Measurements from ENCODE around the gene RADIL. TPM values are rescaled to one million over a fixed set of nuclear protein-coding genes. Genes with fewer than 3 reads are reported as not detected.

RADIL gene
- total and polyA plus RNA-seq, 3 donors from 2014 or later, result 24.3 to 29.7 (median 25.6) TPM

GRCh38 chr7:4833691-4834600 is 49.6 kb downstream of the RADIL start:
- intact Hi-C loops (cut with DNase I; ENCODE audit: low total_unique reads), result no loop called here
- Histone ChIP-seq H3K9me3 (no peaks in the 10 kb centered on the region), H3K27ac (no peak overlapping the region), H3K27me3 (no peaks in the 10 kb centered on the region), H3K4me3 (no peak overlapping the region), H3K4me1 (no peaks in the 10 kb centered on the region), H3K36me3 (ENCODE audit: low read depth, missing control alignments) (no peaks in the 10 kb centered on the region)
- TF ChIP-seq POLR2A (IDR thresholded peaks at IDR 0.05) (no peak), CTCF (IDR thresholded peaks at IDR 0.05) (no peak)
- DNase-seq, result no peak
- WGBS, 2 donors, result 85 to 88% methylated on average over 5 to 36 of the region's 36 CpGs

GRCh38 chr7:4833176-4833575 is 50.3 kb downstream of the RADIL start:
- H3K27me3 ChIP-seq, result no peaks in the 10 kb centered on the region
- 82 to 88% methylated on average over 14 to 17 of the region's 17 CpGs for WGBS, 2 donors
- TF ChIP-seq POLR2A (IDR thresholded peaks at IDR 0.05), result no peak
- TF ChIP-seq CTCF (IDR thresholded peaks at IDR 0.05), result no peak
- H3K4me3 ChIP-seq, result no peak overlapping the region
- H3K4me1 ChIP-seq, result no peaks in the 10 kb centered on the region
- no peak for DNase-seq
- no peak overlapping the region for H3K27ac ChIP-seq
- H3K9me3 ChIP-seq, result no peaks in the 10 kb centered on the region
- no peaks in the 10 kb centered on the region for H3K36me3 ChIP-seq (ENCODE audit: low read depth, missing control alignments)
- intact Hi-C loops (cut with DNase I; ENCODE audit: low total_unique reads), result no loop called here

- Histone ChIP-seq H3K36me3 (ENCODE audit: low read depth, missing control alignments) (no peaks in the 10 kb centered on the region), H3K27ac (no peak overlapping the region), H3K9me3 (no peaks in the 10 kb centered on the region), H3K27me3 (no peaks in the 10 kb centered on the region), H3K4me3 (no peak overlapping the region), H3K4me1 (no peaks in the 10 kb centered on the region)
- whole genome bisulfite sequencing, 2 donors, result 97% methylated on average over 16 of the region's 16 CpGs
- TF ChIP-seq POLR2A (IDR thresholded peaks at IDR 0.05), result no peak
- TF ChIP-seq CTCF (IDR thresholded peaks at IDR 0.05), result no peak
- intact Hi-C loops (cut with DNase I; ENCODE audit: low total_unique reads), result no loop called here
- no peak for DNase-seq
These were observed 50.8 kb downstream of the RADIL start for GRCh38 chr7:4832711-4833110.

GRCh38 chr7:4831723-4832495 is 51.6 kb downstream of the RADIL start:
- no peak for DNase-seq
- H3K9me3 ChIP-seq, result no peaks in the 10 kb centered on the region
- H3K36me3 ChIP-seq (ENCODE audit: low read depth, missing control alignments), result no peaks in the 10 kb centered on the region
- no peaks in the 10 kb centered on the region for H3K4me1 ChIP-seq
- intact Hi-C loops (cut with DNase I; ENCODE audit: low total_unique reads), result no loop called here
- no peaks in the 10 kb centered on the region for H3K27me3 ChIP-seq
- 93% methylated on average over 17 of the region's 17 CpGs for WGBS, 2 donors
- no peak overlapping the region for H3K4me3 ChIP-seq
- no peak overlapping the region for H3K27ac ChIP-seq
- no peak for TF ChIP-seq CTCF (IDR thresholded peaks at IDR 0.05)
